AG10803 (cell line): ENCODE results near the gene ZBTB5.
A peak's percentile ranks its signal among the peaks of the same experiment; 100 is the strongest.

Source experiments
- DNase-seq: peaks from one replicate; pipeline ENCODE4 v3.0.0; 2010; ENCODE audit warnings: low read depth
- H3K4me3 ChIP-seq: 2 replicates; pipeline ENCODE4 v1.5.1; 2011; ENCODE audit warnings: mild to moderate bottlenecking, low read length, control low read depth
- TF ChIP-seq, protein P1 (sequence below): conservative IDR thresholded peaks from 2 replicates; pipeline ENCODE4 v1.5.1; 2011; ENCODE audit warnings: mild to moderate bottlenecking, low read length, control low read depth, inconsistent platforms

The ZBTB5 gene

GRCh38 chr9:37410354-37410861 is 54.8 kb downstream of the ZBTB5 start:
- no peak for DNase-seq
- TF ChIP-seq, protein P1, sequence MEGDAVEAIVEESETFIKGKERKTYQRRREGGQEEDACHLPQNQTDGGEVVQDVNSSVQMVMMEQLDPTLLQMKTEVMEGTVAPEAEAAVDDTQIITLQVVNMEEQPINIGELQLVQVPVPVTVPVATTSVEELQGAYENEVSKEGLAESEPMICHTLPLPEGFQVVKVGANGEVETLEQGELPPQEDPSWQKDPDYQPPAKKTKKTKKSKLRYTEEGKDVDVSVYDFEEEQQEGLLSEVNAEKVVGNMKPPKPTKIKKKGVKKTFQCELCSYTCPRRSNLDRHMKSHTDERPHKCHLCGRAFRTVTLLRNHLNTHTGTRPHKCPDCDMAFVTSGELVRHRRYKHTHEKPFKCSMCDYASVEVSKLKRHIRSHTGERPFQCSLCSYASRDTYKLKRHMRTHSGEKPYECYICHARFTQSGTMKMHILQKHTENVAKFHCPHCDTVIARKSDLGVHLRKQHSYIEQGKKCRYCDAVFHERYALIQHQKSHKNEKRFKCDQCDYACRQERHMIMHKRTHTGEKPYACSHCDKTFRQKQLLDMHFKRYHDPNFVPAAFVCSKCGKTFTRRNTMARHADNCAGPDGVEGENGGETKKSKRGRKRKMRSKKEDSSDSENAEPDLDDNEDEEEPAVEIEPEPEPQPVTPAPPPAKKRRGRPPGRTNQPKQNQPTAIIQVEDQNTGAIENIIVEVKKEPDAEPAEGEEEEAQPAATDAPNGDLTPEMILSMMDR: no peak
- H3K4me3 ChIP-seq: no peak overlapping the region

GRCh38 chr9:37408933-37409710 is 56.1 kb downstream of the ZBTB5 start:
- DNase-seq: no peak
- TF ChIP-seq, protein P1: no peak
- H3K4me3 ChIP-seq: no peak overlapping the region

DNA sequence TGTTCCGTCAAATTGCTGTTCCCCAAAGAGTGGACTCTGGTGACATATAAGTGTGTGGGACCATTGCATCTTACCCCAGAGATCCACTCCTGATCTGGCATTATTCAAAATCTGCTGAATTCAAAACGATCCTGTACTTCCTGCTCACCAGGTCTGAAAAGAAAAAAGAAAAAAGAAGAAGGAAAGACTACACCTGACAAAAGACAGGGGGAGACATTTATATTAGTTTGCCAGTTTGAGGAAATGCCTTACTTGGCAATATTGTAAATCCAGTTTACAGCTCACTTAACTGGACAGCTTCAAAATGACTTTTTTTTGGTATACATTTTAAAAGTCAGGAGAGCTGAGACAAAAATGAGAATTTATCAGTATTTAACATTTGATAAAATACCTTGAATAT is 57.8 kb downstream of the ZBTB5 start:
- TF ChIP-seq, protein P1: 0 out of 2 replicates have a peak, but pooled peaks have one; percentile 12
- H3K4me3 ChIP-seq: no peak overlapping the region
- DNase-seq: no peak

GRCh38 chr9:37406603-37407401 is 58.4 kb downstream of the ZBTB5 start:
- no peak for DNase-seq
- H3K4me3 ChIP-seq: no peak overlapping the region
- TF ChIP-seq, protein P1: no peak

GRCh38 chr9:37405764-37406380 is 59.4 kb downstream of the ZBTB5 start:
- no peak overlapping the region for H3K4me3 ChIP-seq
- TF ChIP-seq, protein P1: no peak
- DNase-seq: peak; percentile 21

- DNase-seq: no peak
- TF ChIP-seq, protein P1: no peak
- no peak overlapping the region for H3K4me3 ChIP-seq
Observed at GRCh38 chr9:37405350-37405749, 59.9 kb downstream of the ZBTB5 start.
